SK-N-SH (cell line): ENCODE measurements around the gene SERPINB13. TPM values are rescaled to one million over a fixed set of nuclear protein-coding genes. Genes with fewer than 3 reads are reported as not detected.

Experiments used
- CTCF ChIA-PET: fragments of 300-600, 350-600 bp; formaldehyde crosslinking; extraction: SDS; loops from one replicate; lab custom pipeline; 2021; lab: Yijun Ruan, JAX
- POLR2A ChIA-PET: fragments of 350-600 bp; sonication (Branson Sonifier 250); formaldehyde crosslinking; extraction: SDS; loops from one replicate; lab custom pipeline; 2020; ENCODE audit warnings: antibody characterized with exemption, inconsistent platforms; lab: Yijun Ruan, JAX
- DNase-seq: peaks from one replicate; pipeline ENCODE4 v3.0.0; 2012
- H2AFZ ChIP-seq: fragments of 200-600 bp; sonication (generic); 2 replicates; pipeline ENCODE4 v1.8.1; 2016; ENCODE audit warnings: antibody characterized with exemption, mild to moderate bottlenecking, low read depth
- H3F3A ChIP-seq: fragments of 200-600 bp; sonication (generic); replicated peaks from 2 replicates; pipeline ENCODE3; 2016; ENCODE audit warnings: antibody characterized with exemption, mild to moderate bottlenecking; ENCODE audit not compliant: insufficient read depth
- H3K27ac ChIP-seq, 2 experiments: fragments of 200-500 bp in 1 of 2; fragments of 200-600 bp in 1 of 2; sonication (Bioruptor generic) in 1 of 2; sonication (generic), shearing (Covaris generic) in 1 of 2; 2 replicates each; pipeline versions ENCODE4 v1.5.1 to v1.6.1; 2014 to 2016; ENCODE audit warnings: low read depth in 2 of 2, inconsistent platforms in 1 of 2, low read length in 1 of 2, mild to moderate bottlenecking in 1 of 2, mixed read lengths in 1 of 2
- H3K27me3 ChIP-seq: fragments of 200-600 bp; sonication (generic), shearing (Covaris generic); 2 replicates; pipeline ENCODE4 v1.6.1; 2016; ENCODE audit warnings: mixed run types; ENCODE audit not compliant: insufficient read depth
- H3K36me3 ChIP-seq, 2 experiments: fragments of 200-500 bp in 1 of 2; fragments of 200-600 bp in 1 of 2; sonication (Bioruptor generic) in 1 of 2; sonication (generic) in 1 of 2; replicated peaks in 1 of 2; 2 replicates each; pipeline versions ENCODE3 to v1.5.1; 2014 to 2016; ENCODE audit warnings: low read length in 1 of 2, mild to moderate bottlenecking in 1 of 2; ENCODE audit not compliant: insufficient read depth in 2 of 2, control insufficient read depth in 1 of 2
- H3K4me1 ChIP-seq, 2 experiments: fragments of 200-500 bp in 1 of 2; fragments of 200-600 bp in 1 of 2; sonication (Bioruptor generic) in 1 of 2; sonication (generic), shearing (Covaris generic) in 1 of 2; 2 replicates each; pipeline versions ENCODE4 v1.5.1 to v1.6.1; 2014 to 2016; ENCODE audit warnings: low read depth in 1 of 2, low read length in 1 of 2, mixed run types in 1 of 2; ENCODE audit not compliant: insufficient read depth in 2 of 2, control insufficient read depth in 1 of 2
- H3K4me2 ChIP-seq: fragments of 200-600 bp; sonication (generic), shearing (Covaris generic); 2 replicates; pipeline ENCODE4 v1.6.1; 2017; ENCODE audit warnings: mixed run types
- H3K4me3 ChIP-seq, 2 experiments: fragments of 200-500 bp in 1 of 2; fragments of 200-600 bp in 1 of 2; sonication (Bioruptor generic) in 1 of 2; sonication (generic), shearing (Covaris generic) in 1 of 2; 2 replicates each; pipeline versions ENCODE4 v1.5.1 to v1.8.1; 2014 to 2016; ENCODE audit warnings: low read depth in 2 of 2, inconsistent platforms in 1 of 2, low read length in 1 of 2, mild to moderate bottlenecking in 1 of 2, mixed read lengths in 1 of 2, moderate library complexity in 1 of 2
- H3K79me2 ChIP-seq: fragments of 200-600 bp; sonication (generic); 2 replicates; pipeline ENCODE4 v1.8.1; 2017; ENCODE audit warnings: mild to moderate bottlenecking; ENCODE audit not compliant: insufficient read depth
- H3K9ac ChIP-seq: fragments of 200-600 bp; sonication (generic); 2 replicates; pipeline ENCODE4 v1.6.1; 2017; ENCODE audit warnings: mixed run types
- H3K9me2 ChIP-seq: fragments of 200-600 bp; sonication (generic); 2 replicates; pipeline ENCODE4 v1.6.1; 2017; ENCODE audit warnings: mixed run types
- H3K9me3 ChIP-seq: fragments of 200-600 bp; sonication (generic); 2 replicates; pipeline ENCODE4 v1.6.1; 2017; ENCODE audit warnings: mixed run types, mild to moderate bottlenecking, moderate library complexity
- H4K20me1 ChIP-seq: fragments of 200-600 bp; sonication (generic); 2 replicates; pipeline ENCODE4 v1.6.1; 2017; ENCODE audit warnings: mild to moderate bottlenecking, mixed run types; ENCODE audit not compliant: insufficient read depth
- FOSL2 ChIP-seq: IDR thresholded peaks from 2 replicates; pipeline ENCODE4 v1.4.0; 2012; ENCODE audit warnings: low read depth, mild to moderate bottlenecking, moderate library complexity, borderline replicate concordance
- FOXJ3 ChIP-seq: sonication (generic); formaldehyde crosslinking; IDR thresholded peaks from 2 replicates; pipeline ENCODE4 v1.5.1; 2020; ENCODE audit warnings: mild to moderate bottlenecking, missing genetic modification reagents
- GABPA ChIP-seq: IDR thresholded peaks from 2 replicates; pipeline ENCODE4 v1.4.0; 2012; ENCODE audit warnings: low read depth, mild to moderate bottlenecking
- MXI1 ChIP-seq: IDR thresholded peaks from 2 replicates; pipeline ENCODE4 v1.6.1; 2012; ENCODE audit warnings: mild to moderate bottlenecking, low read depth, low read length, improper control_type of control experiment
- POLR2AphosphoS5 ChIP-seq: IDR thresholded peaks from 2 replicates; pipeline ENCODE4 v1.6.1; 2012; ENCODE audit warnings: low read depth, low read length
- RCOR1 ChIP-seq: fragments of 150-350 bp; IDR thresholded peaks from 2 replicates; pipeline ENCODE4 v1.6.1; 2017; ENCODE audit warnings: antibody characterized with exemption, low read length
- SIN3A ChIP-seq: IDR thresholded peaks from 2 replicates; pipeline ENCODE4 v1.6.1; 2012; ENCODE audit warnings: low read depth, mild to moderate bottlenecking, low read length, moderate library complexity, borderline replicate concordance
- SMC3 ChIP-seq: IDR thresholded peaks from 2 replicates; pipeline ENCODE4 v1.6.1; 2012; ENCODE audit warnings: low read depth, low read length, improper control_type of control experiment
- TCF12 ChIP-seq: IDR thresholded peaks from 2 replicates; pipeline ENCODE4 v1.4.0; 2012
- WGBS: methylation state at CpG from one replicate; pipeline ENCODE4 v1.1.6; 2017; ENCODE audit warnings: low lambda C conversion rate; 5-methylcytosine and 5-hydroxymethylcytosine counted together
- polyA plus RNA-seq, 3 experiments: library from polyadenylated mRNA; depleted of rRNA; stranded (reverse); fragments of >200 nt; gene quantifications; 2 replicates each; pipeline ENCODE4 v1.2.3, GENCODE V29; 2012
- TF ChIP-seq, protein P1 (sequence below): fragments of 200-600 bp; sonication (generic); IDR thresholded peaks from 2 replicates; pipeline ENCODE4 v1.6.1; 2017; ENCODE audit warnings: antibody characterized with exemption, mild to moderate bottlenecking, moderate library complexity
- TF ChIP-seq, protein P2 (sequence below): IDR thresholded peaks from 2 replicates; pipeline ENCODE4 v1.4.0; 2012; ENCODE audit warnings: low read depth, borderline replicate concordance
- TF ChIP-seq, protein P3 (sequence below): fragments of 150-350 bp; IDR thresholded peaks from 2 replicates; pipeline ENCODE4 v1.6.1; 2017; ENCODE audit warnings: antibody characterized with exemption, low read length, low read depth, borderline replicate concordance
- TF ChIP-seq, protein P4 (sequence below): IDR thresholded peaks from 2 replicates; pipeline ENCODE4; 2012

SERPINB13 gene
- polyA plus RNA-seq, 1 of the 3 experiments (the other 2 are of a cell fraction) = not detected

DNA sequence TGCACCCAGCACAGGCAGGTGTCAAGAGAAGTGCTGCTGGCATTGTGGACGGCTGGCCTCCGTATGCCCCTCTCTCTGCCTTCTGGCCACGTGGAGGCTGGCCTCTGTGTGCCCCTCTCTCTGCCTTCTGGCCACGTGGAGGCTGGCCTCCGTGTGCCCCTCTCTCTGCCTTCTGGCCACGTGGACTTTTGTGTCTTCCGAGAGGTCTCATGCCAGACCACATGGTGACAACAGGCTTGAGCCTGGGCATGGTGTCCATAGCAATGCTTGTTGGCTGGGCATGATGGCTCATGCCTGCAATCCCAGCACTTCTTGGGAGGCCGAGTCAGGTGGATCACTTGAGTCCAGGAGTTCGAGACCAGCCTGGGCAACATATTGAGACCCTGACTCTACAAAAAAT lies 19.3 kb upstream of the SERPINB13 start (continued):
- TF ChIP-seq, protein P1, sequence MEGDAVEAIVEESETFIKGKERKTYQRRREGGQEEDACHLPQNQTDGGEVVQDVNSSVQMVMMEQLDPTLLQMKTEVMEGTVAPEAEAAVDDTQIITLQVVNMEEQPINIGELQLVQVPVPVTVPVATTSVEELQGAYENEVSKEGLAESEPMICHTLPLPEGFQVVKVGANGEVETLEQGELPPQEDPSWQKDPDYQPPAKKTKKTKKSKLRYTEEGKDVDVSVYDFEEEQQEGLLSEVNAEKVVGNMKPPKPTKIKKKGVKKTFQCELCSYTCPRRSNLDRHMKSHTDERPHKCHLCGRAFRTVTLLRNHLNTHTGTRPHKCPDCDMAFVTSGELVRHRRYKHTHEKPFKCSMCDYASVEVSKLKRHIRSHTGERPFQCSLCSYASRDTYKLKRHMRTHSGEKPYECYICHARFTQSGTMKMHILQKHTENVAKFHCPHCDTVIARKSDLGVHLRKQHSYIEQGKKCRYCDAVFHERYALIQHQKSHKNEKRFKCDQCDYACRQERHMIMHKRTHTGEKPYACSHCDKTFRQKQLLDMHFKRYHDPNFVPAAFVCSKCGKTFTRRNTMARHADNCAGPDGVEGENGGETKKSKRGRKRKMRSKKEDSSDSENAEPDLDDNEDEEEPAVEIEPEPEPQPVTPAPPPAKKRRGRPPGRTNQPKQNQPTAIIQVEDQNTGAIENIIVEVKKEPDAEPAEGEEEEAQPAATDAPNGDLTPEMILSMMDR = no peak
- TF ChIP-seq FOXJ3 (CRISPR knock-in tag) = no peak
- TF ChIP-seq SMC3 = no peak

DNA sequence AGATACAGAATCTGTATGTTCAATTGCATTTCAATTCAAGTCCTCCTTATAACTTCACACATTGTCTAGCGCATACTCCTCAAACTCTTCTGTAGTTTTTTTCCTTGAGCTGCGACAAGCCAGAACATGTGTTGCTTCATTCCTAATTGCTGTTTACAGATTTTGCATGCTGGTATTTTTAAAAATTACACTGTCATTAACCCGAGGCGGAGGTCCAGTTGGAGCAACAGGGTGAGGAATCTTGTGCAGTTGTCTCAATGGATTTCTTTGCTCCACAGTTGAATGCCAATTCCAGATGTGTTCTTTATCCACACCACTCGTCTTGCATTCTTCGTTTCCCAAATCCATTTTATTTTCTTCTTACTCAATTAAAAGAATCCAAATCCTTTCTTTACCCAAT lies 16.4 kb upstream of the SERPINB13 start:
- Histone ChIP-seq H3K4me1 (no peaks in the 10 kb centered on the region), H2AFZ (no peak overlapping the region), H3K79me2 (no peaks in the 10 kb centered on the region), H3F3A (no peaks in the 10 kb centered on the region), H3K9ac (no peak overlapping the region), H4K20me1 (no peaks in the 10 kb centered on the region), H3K4me3 (no peak overlapping the region), H3K4me2 (no peak overlapping the region), H3K36me3 (no peaks in the 10 kb centered on the region), H3K27me3 (peaks cover 16% of the 10 kb centered on the region; the same call in 1 of the 2 replicates)
- CTCF ChIA-PET = interaction anchor here (1.6 kb wide), 1 partner anchor 52 kb away, joined by 7 read pairs; no protein-coding TSS in a partner anchor
- no peak for DNase-seq
- TF ChIP-seq TCF12 (no peak), RCOR1 (no peak), GABPA (no peak), POLR2AphosphoS5 (no peak), MXI1 (no peak), FOSL2 (no peak), SIN3A (no peak)
- TF ChIP-seq, protein P2, sequence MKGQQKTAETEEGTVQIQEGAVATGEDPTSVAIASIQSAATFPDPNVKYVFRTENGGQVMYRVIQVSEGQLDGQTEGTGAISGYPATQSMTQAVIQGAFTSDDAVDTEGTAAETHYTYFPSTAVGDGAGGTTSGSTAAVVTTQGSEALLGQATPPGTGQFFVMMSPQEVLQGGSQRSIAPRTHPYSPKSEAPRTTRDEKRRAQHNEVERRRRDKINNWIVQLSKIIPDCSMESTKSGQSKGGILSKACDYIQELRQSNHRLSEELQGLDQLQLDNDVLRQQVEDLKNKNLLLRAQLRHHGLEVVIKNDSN = no peak
- TF ChIP-seq, protein P3, sequence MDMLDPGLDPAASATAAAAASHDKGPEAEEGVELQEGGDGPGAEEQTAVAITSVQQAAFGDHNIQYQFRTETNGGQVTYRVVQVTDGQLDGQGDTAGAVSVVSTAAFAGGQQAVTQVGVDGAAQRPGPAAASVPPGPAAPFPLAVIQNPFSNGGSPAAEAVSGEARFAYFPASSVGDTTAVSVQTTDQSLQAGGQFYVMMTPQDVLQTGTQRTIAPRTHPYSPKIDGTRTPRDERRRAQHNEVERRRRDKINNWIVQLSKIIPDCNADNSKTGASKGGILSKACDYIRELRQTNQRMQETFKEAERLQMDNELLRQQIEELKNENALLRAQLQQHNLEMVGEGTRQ = no peak
- TF ChIP-seq, protein P4, sequence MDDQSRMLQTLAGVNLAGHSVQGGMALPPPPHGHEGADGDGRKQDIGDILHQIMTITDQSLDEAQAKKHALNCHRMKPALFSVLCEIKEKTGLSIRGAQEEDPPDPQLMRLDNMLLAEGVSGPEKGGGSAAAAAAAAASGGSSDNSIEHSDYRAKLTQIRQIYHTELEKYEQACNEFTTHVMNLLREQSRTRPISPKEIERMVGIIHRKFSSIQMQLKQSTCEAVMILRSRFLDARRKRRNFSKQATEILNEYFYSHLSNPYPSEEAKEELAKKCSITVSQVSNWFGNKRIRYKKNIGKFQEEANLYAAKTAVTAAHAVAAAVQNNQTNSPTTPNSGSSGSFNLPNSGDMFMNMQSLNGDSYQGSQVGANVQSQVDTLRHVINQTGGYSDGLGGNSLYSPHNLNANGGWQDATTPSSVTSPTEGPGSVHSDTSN = no peak
- TF ChIP-seq, all 33 proteins: peak for 0
- WGBS = 27% methylated on average over 6 of the region's 6 CpGs
- H3K9me2 ChIP-seq = peaks cover 3% of the 10 kb centered on the region; the same call in 1 of the 2 replicates
- H3K27ac ChIP-seq = no peak overlapping the region
- no peaks in the 10 kb centered on the region for H3K9me3 ChIP-seq
- POLR2A ChIA-PET = no interaction called here
